NCI-H1436 (cell line): ENCODE measurements around the gene PRKD3.

ENCODE experiments used
- DNase-seq: peaks from one replicate; lab custom pipeline; 2025; lab: John Stamatoyannopoulos, UW

PRKD3 gene

GRCh38 chr2:37343537-37344434 is 19.2 kb upstream of the PRKD3 start:
- no peak for DNase-seq

- no peak for DNase-seq
Observed at GRCh38 chr2:37342591-37343220, 18.1 kb upstream of the PRKD3 start.

- no peak for DNase-seq
Observed at GRCh38 chr2:37340637-37341036, 16.0 kb upstream of the PRKD3 start.

- no peak for DNase-seq
Observed at GRCh38 chr2:37338933-37339332, 14.3 kb upstream of the PRKD3 start.

- DNase-seq = no peak
Observed at GRCh38 chr2:37337620-37338280, 13.1 kb upstream of the PRKD3 start.

- DNase-seq = no peak
Observed at GRCh38 chr2:37335604-37336003, 11.0 kb upstream of the PRKD3 start.

- no peak for DNase-seq
Observed at GRCh38 chr2:37333256-37333655, 8.6 kb upstream of the PRKD3 start.

GRCh38 chr2:37332560-37332959 is 7.9 kb upstream of the PRKD3 start:
- DNase-seq = no peak

GRCh38 chr2:37330681-37331080 is 6.0 kb upstream of the PRKD3 start:
- no peak for DNase-seq

- DNase-seq = no peak
Observed at GRCh38 chr2:37326866-37327634, 2.4 kb upstream of the PRKD3 start.

- no peak for DNase-seq
Observed at GRCh38 chr2:37326285-37326684, 1.7 kb upstream of the PRKD3 start.

GRCh38 chr2:37325625-37326071 is 1.0 kb upstream of the PRKD3 start:
- no peak for DNase-seq

- no peak for DNase-seq
Observed at GRCh38 chr2:37324536-37324785, 172 bp downstream of the PRKD3 start.

GRCh38 chr2:37323781-37324535 is 675 bp downstream of the PRKD3 start:
- peak; percentile 12 for DNase-seq

- no peak for DNase-seq
Observed at GRCh38 chr2:37323176-37323780, 1.4 kb downstream of the PRKD3 start.

GRCh38 chr2:37322368-37322767 is 2.3 kb downstream of the PRKD3 start:
- no peak for DNase-seq

- DNase-seq = no peak
Observed at GRCh38 chr2:37321029-37321682, 3.5 kb downstream of the PRKD3 start.

GRCh38 chr2:37319754-37320609 is 4.7 kb downstream of the PRKD3 start:
- no peak for DNase-seq

- DNase-seq = no peak
Observed at GRCh38 chr2:37318401-37318800, 6.2 kb downstream of the PRKD3 start.

GRCh38 chr2:37317746-37318145 is 6.9 kb downstream of the PRKD3 start:
- DNase-seq = no peak
